Activated T-cell treated with anti-CD3 and anti-CD28 coated beads for 24 hours (primary cell): Measurements from ENCODE around the gene RPL19.

Source experiments
- DNase-seq: peaks from one replicate; pipeline ENCODE4 v3.0.0-alpha.2; 2020; ENCODE audit warnings: low read depth

The RPL19 gene

DNA sequence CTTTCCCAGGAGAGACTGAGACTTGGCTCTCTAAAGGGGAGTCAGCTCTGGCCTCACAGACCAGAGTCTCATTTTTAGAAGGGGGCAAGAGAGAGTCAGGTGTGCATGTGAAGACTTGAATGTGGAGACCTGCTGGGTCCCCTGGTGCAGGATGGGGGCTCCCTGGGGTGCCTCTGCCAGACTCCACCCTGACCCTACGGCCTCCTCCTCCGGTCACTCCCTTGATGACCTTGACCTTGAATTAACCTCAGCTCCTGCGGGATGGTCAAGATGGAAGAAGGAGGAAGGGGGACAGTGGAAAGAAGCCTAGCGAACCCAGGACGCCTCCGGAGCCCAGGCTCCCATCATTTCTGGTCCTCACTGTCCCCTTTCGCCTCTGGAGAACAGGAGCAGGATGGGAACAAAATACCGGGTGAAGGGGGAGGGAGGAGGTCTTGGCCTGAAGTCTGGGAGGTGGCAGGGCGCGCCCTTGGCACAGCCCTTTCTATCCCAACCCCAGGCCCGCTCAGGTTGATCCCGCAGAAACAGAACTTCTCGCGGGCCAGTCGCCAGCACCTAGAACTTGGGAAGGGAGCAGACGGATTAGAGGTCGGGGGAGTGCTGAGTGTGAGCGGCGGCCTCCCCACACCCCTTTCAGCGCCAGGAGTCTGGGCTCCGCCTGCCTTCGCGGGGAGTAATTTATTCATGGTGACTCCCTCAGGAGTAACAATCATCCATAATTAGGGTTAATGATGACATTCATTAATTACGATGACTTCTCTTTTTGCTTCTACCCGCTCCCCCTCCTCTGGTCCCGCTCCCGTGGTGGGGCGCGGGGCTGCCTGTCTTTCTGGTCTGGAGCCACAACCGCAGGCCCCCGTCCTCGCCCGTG, 24.1 kb downstream of the RPL19 start:
- DNase-seq = no peak

- DNase-seq = no peak
These were observed 24.8 kb downstream of the RPL19 start for GRCh38 chr17:39224778-39225307.

GRCh38 chr17:39225308-39225958, 25.4 kb downstream of the RPL19 start, which contains the start of gene STAC2:
Gene STAC2 (minus strand): TSS chr17:39225945. CDS start chr17:39225502, 443 bp downstream.
- DNase-seq = no peak

DNA sequence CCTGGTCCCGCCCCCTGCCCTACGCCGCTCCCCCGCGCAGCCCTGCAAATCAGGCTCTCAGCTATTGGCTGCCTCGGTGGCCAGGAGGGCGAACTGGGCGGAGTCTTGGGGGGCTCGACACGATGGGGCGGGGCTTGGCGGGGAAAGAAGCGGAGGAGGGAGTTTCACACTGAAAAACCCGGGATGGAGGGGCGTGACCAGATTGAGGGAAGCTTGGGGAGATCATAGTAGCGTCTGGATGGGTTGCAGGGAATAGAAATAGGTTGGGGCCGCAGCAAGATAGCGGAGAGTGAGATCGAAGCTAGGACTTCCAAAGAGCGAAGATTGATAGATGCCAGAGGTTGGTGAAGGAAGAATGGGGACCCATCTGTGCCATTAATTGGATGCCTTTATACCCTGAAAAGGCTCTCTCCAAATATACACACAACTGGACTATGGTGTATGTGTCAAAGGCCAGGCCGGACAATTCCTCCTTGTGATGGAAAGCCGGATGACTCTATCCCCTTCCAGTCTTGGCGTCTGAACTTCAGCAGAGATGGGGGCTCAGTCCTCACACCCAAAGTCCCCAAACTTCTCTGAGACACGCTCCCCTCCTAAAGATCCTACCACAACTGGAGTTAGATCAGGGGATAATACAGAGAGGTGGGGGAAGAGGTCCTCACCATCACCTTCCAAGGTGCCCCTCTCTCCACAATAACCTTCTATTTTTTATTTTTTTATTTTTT, 26.0 kb downstream of the RPL19 start:
- no peak for DNase-seq

DNA sequence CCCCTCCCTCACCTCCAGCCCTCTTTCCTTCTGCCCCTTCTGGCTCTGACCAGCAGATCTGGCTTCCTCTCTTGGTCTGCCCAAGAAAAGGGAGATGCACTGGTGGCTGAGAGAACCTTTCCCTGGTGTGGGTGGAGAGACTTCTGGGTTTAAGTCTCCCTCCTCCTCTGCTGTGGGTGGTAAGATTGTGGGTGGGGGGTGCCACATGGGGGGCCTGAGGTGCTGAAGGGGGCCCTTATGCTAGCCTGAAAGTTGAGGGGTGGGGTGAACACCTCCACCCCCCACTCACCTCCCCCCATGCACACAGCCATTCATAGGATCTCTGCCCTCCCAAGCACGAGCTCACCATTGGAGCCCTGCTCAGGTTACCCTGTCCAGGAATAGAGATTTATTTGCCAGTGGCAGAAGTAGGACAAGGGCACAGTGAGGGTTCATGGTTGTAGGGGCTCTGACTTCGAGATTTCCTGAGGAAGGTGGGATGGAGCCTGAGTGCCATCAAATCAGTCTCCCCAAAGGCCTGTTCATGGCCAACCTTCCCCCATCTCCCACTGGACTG, 27.4 kb downstream of the RPL19 start:
- DNase-seq = no peak

GRCh38 chr17:39229274-39229913, 29.3 kb downstream of the RPL19 start:
- DNase-seq = no peak

- no peak for DNase-seq
These were observed 30.3 kb downstream of the RPL19 start for GRCh38 chr17:39230361-39230760.

GRCh38 chr17:39231091-39231561, 31.0 kb downstream of the RPL19 start:
- no peak for DNase-seq

DNA sequence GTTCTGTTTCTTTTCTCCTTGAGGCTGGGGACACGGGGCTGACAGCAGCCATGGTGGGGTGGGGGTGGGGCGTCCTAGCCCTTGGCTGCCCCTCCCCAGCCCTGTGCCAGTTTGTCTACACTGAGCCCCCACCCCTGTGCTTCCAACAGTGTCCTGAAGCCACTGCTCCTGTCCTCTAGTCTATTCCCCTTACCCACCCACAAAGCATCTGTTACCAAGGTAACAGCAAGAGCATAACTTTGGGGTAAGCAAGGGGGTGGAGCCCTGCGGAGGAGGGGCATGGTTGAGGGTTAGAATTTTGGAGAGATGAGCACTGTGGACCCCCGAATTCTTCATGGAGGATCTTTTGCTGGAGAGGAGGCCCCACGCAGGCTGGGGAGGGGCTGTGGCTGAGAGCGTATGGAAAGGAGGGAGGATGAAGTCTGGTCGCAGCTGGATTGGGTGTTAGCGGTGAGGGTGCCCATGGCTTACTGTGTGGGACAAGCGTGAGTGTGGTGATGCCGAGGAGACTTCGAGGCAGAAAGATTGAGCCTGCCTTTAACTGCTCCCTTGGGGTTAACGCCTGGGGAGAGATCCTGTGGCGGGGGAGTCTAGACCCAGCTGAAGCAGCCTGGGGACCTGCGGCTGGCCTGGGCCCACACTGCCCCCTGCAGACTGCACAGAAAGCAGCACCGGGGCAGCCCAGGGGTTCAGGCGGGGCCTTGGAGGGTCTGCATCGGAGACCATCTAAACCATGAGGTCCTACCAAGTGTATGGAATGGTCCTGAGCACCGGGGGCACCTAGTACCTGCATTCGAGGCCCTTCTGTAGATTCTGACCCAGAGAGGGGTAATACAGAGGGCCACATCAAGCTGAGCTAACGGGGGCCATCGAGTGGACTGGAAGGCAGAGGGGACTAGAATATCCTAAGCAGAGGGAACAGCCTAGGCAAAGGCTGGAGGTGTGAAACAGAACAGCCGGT, 31.8 kb downstream of the RPL19 start:
- DNase-seq = no peak

GRCh38 chr17:39235555-39236449, 35.7 kb downstream of the RPL19 start:
- DNase-seq = no peak

DNA sequence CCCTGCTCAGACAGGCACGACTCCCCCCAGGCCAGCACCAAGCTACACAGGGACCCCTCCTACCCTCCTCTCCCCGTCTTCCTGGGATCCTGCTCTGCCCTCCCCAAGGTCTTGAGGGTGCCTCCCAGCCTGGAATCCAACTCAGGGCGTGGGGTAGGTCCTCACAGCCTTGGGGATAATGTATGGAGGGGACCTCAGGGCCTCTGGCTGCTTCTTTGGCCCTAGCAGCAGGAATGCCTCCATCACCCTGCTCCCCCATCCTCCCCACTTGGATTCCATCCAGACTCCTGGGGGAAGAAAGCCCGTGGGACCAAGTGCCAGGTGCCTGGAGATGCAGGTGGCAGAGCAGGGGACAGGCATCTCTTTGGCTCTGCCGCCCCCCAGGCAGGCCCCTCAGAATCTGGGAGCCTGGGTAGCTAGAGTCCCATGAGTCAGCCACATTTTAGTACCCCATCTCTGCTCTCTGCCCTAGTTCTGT, 36.4 kb downstream of the RPL19 start:
- no peak for DNase-seq

DNA sequence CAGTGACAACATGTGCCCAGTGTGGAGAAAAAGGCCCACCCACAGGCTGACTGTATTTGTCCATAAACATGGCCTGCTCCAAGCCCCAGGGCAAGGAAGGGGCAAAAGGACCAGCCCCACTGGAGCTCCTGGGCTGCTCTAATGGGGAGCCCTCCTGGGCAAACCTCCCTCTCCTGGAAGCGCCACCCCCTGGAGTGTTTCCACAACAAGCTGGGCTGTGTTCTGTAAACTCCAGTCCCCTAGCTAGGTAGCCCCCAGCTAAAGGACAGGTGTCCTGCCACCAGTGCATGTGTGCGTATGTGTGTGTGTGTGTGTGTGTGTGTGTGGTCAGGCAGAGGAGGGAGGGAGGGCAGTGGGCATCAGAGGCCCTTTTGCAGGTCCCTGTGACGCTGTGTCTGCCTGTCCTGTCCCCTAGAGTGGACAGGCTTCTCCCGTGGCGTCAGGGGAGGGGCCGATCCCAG, 36.9 kb downstream of the RPL19 start:
- no peak for DNase-seq

DNA sequence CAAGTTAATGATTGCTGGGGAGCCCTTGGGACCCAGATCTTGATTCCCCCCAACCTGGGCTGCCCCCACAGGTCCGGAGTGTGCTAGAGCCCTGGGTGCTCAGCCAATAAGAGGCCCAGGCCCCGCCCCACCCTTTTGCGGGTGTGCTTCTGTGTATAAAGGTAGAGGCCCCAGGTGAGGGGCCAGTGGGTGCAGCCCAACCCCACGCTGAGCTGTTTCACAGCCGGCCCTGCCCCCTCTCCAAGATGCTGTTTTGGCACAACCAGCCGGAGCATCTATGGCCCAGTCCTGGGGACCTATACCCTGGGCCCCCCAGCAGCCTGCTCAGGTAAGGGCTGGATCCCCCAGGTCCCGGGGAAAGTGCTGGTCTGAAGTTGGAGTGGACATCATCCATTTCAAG, 37.5 kb downstream of the RPL19 start:
- no peak for DNase-seq

GRCh38 chr17:39238311-39238972, 38.4 kb downstream of the RPL19 start:
- peak; percentile 59 for DNase-seq

GRCh38 chr17:39239640-39240314, 39.7 kb downstream of the RPL19 start:
- DNase-seq = peak; percentile 52

GRCh38 chr17:39240631-39241030, 40.5 kb downstream of the RPL19 start:
- DNase-seq = no peak

- no peak for DNase-seq
These were observed 43.1 kb downstream of the RPL19 start for GRCh38 chr17:39243155-39243554.
